GM21529 (cell line): ENCODE results near the gene YKT6.

ENCODE experiments used
- ATAC-seq: cut with Tn5 transposase; IDR thresholded peaks from one replicate; pipeline ENCODE4 v1.9.1; 2021; ENCODE audit not compliant: unreplicated experiment

The YKT6 gene

GRCh38 chr7:44257618-44258422 lies 57.0 kb downstream of the YKT6 start:
- peak; percentile 92 for ATAC-seq

- ATAC-seq = no peak
These were observed 57.6 kb downstream of the YKT6 start for GRCh38 chr7:44258423-44258760.

GRCh38 chr7:44258865-44259546 lies 58.2 kb downstream of the YKT6 start:
- no peak for ATAC-seq

GRCh38 chr7:44259547-44260457 lies 59.0 kb downstream of the YKT6 start:
- no peak for ATAC-seq

GRCh38 chr7:44261240-44261639 lies 60.5 kb downstream of the YKT6 start:
- no peak for ATAC-seq

GRCh38 chr7:44262031-44262430 lies 61.3 kb downstream of the YKT6 start:
- ATAC-seq = no peak

- ATAC-seq = no peak
These were observed 62.7 kb downstream of the YKT6 start for GRCh38 chr7:44263326-44264082.
